K562 (cell line): ENCODE data around the gene SUPT5H. TPM values are rescaled to one million over a fixed set of nuclear protein-coding genes. Genes with fewer than 3 reads are reported as not detected.

Experiments
- AFF1 ChIP-seq, 2 experiments: fragments of 450-650 bp; IDR thresholded peaks; 2 replicates each; pipeline ENCODE4 v1.6.1; 2018; ENCODE audit warnings: mild to moderate bottlenecking in 2 of 2, low read depth in 1 of 2; ENCODE audit not compliant: partially characterized antibody in 2 of 2
- DPF2 ChIP-seq: fragments of 450-650 bp; IDR thresholded peaks from 2 replicates; pipeline ENCODE4 v1.6.1; 2016
- HDAC1 ChIP-seq, 2 experiments: fragments of 450-650 bp; IDR thresholded peaks; 2 replicates each; pipeline ENCODE4 v1.6.1; 2016 to 2017; ENCODE audit warnings: inconsistent platforms in 1 of 2, mild to moderate bottlenecking in 1 of 2, moderate library complexity in 1 of 2
- HMBOX1 ChIP-seq: sonication (generic); IDR thresholded peaks from 2 replicates; pipeline ENCODE4 v1.6.1; 2016
- HNRNPL ChIP-seq: fragments of 200-400 bp; formaldehyde crosslinking; IDR thresholded peaks from 2 replicates; pipeline ENCODE4 v1.6.1; 2017; ENCODE audit warnings: low read depth, mild to moderate bottlenecking, low read length
- KLF13 ChIP-seq: fragments of 450-650 bp; IDR thresholded peaks from 2 replicates; pipeline ENCODE4 v1.6.1; 2016; ENCODE audit warnings: missing genetic modification characterization, low read depth, mild to moderate bottlenecking, missing compliant biosample characterization, moderate library complexity, borderline replicate concordance
- MAFK ChIP-seq: IDR thresholded peaks from 2 replicates; pipeline ENCODE4 v1.6.1; 2011; ENCODE audit warnings: low read length, improper control_type of control experiment
- NCOA6 ChIP-seq: fragments of 450-650 bp; IDR thresholded peaks from 2 replicates; pipeline ENCODE4 v1.6.1; 2017; ENCODE audit warnings: mild to moderate bottlenecking
- RBM22 ChIP-seq: fragments of 200-400 bp; formaldehyde crosslinking; IDR thresholded peaks from 2 replicates; pipeline ENCODE4 v1.6.1; 2018; ENCODE audit warnings: low read length, low read depth; ENCODE audit not compliant: poor library complexity, severe bottlenecking
- RBM25 ChIP-seq: fragments of 200-400 bp; formaldehyde crosslinking; IDR thresholded peaks from 2 replicates; pipeline ENCODE4 v1.6.1; 2018; ENCODE audit warnings: low read length, low read depth, moderate library complexity; ENCODE audit not compliant: severe bottlenecking
- SIX5 ChIP-seq, 2 experiments: IDR thresholded peaks; 2 replicates each; pipeline ENCODE4 v1.6.1; 2011; ENCODE audit warnings: low read length in 2 of 2, borderline replicate concordance in 1 of 2, low read depth in 1 of 2, mild to moderate bottlenecking in 1 of 2, moderate library complexity in 1 of 2; ENCODE audit not compliant: insufficient read depth in 1 of 2
- STAG1 ChIP-seq: sonication (generic); formaldehyde crosslinking; IDR thresholded peaks from 2 replicates; pipeline ENCODE4 v1.5.0; 2020; ENCODE audit warnings: missing genetic modification reagents, borderline replicate concordance
- ZBTB33 ChIP-seq: sonication (generic); formaldehyde crosslinking; IDR thresholded peaks from 2 replicates; pipeline ENCODE4 v1.8.1; 2023; ENCODE audit warnings: mild to moderate bottlenecking, missing genetic modification reagents
- ZNF717 ChIP-seq: fragments of 250-450 bp; sonication (Bioruptor Pico); IDR thresholded peaks from 2 replicates; pipeline ENCODE4 v1.5.0; 2021
- polyA plus RNA-seq, 8 experiments: library from polyadenylated mRNA; depleted of rRNA in 4 of 8; stranded (reverse) in 5 of 8; unstranded in 3 of 8; fragments of >200 nt; fragmentation: Nextera tagmentation in 2 of 8; fragmentation: Illumina TruSeq in 1 of 8; extraction: Ambion mirVana in 2 of 8; extraction: Trizol in 1 of 8; gene quantifications; 2 replicates each; pipeline versions ENCODE4 v1.2.1 to v1.2.3, GENCODE V29; 2011 to 2014; ENCODE audit warnings: inconsistent platforms in 1 of 8, missing spikeins in 1 of 8
- total RNA-seq, 7 experiments: library from RNA; depleted of rRNA in 6 of 7; stranded (reverse); fragments of >200 nt in 6 of 7; fragmentation: Illumina TruSeq in 2 of 7; extraction: Trizol in 2 of 7; gene quantifications; 2 replicates each; pipeline versions ENCODE4 v1.2.1 to v1.2.3, GENCODE V29; 2011 to 2021; ENCODE audit warnings: low replicate concordance in 1 of 7
- TF ChIP-seq, protein P1 (sequence below), 2 experiments: fragments of 250-450 bp in 1 of 2; fragments of 450-650 bp in 1 of 2; sonication (Bioruptor Pico) in 1 of 2; IDR thresholded peaks; 2 replicates each; pipeline versions ENCODE4 v1.6.1 to v1.8.0; 2016 to 2021; ENCODE audit warnings: mild to moderate bottlenecking in 2 of 2, moderate library complexity in 2 of 2, missing compliant biosample characterization in 1 of 2, missing genetic modification characterization in 1 of 2
- TF ChIP-seq, protein P2 (sequence below): fragments of 250-450 bp; sonication (Bioruptor Pico); IDR thresholded peaks from 2 replicates; pipeline ENCODE4 v1.4.0; 2020; ENCODE audit warnings: mild to moderate bottlenecking

SUPT5H gene
- total and polyA plus RNA-seq, 9 of the 15 experiments (the other 6 are each of a cell fraction or from before 2014, with no cell fraction given): 13.3 to 85.9 (median 35.9) TPM

DNA sequence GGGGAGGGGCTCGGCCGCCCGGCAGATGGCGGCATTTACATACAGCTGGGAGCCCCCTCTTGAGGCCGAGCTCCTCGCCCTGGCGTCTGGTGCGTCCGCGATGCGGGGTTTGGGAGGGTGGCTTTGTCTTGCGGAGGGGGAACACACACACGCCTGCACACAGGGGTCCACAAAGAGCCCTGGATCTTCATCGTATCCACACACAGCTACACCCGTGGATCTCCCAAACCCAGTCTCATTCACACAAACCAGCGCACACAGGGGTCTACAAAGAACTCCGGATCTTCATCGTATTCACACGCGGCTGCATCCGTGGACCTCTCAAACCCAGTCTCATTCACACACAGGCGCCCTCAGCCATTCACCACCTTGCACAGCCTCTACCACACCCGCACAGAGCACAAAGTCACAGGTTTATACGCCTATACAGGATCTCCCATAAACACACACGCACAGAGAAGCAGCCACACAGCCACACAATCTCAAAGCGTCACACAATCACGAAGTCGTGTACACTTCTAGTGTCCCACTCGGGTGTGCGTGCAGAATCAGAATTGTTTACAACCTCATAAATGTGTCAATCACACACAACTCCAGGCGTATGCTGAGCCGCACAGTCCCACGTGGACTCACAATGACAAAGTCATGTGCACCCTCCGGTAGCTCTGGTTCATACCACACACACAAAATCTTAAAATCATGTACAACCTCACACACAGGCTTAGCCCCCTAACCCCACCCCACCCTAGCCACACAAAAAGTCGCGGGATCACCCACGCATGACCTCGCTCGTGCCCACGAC, 52.8 kb downstream of the SUPT5H start (continued):
- TF ChIP-seq DPF2 (no peak), ZBTB33 (no peak), RBM22 (no peak), NCOA6 (no peak), HDAC1 (IDR thresholded peaks at IDR 0.05) (peak in 1 of 2 experiments; percentile 32; a peak in 1 of 4 replicates), ZNF717 (CRISPR knock-in tag) (no peak), SIX5 (IDR thresholded peaks at IDR 0.05; ENCODE audit: borderline replicate concordance in 1 of 2, insufficient read depth in 1 of 2, low read depth in 1 of 2, low read length in 2 of 2) (no peak), HNRNPL (no peak), MAFK (no peak), KLF13 (tag) (0 out of 2 replicates have a peak, but pooled peaks have one; percentile 16), HMBOX1 (no peak), STAG1 (CRISPR knock-in tag) (peak; percentile 30; the same call in 1 of the 2 replicates), AFF1 (IDR thresholded peaks at IDR 0.05; ENCODE audit: low read depth in 1 of 2, partially characterized antibody in 2 of 2) (no peak), RBM25 (no peak)
- TF ChIP-seq, protein P1, sequence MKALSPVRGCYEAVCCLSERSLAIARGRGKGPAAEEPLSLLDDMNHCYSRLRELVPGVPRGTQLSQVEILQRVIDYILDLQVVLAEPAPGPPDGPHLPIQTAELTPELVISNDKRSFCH (CRISPR knock-in tag; IDR thresholded peaks at IDR 0.05): no peak
- TF ChIP-seq, protein P1 (tag; IDR thresholded peaks at IDR 0.05): no peak
- TF ChIP-seq, protein P2, sequence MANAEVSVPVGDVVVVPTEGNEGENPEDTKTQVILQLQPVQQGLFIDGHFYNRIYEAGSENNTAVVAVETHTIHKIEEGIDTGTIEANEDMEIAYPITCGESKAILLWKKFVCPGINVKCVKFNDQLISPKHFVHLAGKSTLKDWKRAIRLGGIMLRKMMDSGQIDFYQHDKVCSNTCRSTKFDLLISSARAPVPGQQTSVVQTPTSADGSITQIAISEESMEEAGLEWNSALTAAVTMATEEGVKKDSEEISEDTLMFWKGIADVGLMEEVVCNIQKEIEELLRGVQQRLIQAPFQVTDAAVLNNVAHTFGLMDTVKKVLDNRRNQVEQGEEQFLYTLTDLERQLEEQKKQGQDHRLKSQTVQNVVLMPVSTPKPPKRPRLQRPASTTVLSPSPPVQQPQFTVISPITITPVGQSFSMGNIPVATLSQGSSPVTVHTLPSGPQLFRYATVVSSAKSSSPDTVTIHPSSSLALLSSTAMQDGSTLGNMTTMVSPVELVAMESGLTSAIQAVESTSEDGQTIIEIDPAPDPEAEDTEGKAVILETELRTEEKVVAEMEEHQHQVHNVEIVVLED: no peak
